Measurements from ENCODE around the gene CDC7. TPM values are rescaled to one million over a fixed set of nuclear protein-coding genes. Genes with fewer than 3 reads are reported as not detected.

The CDC7 gene
- total and polyA plus RNA-seq, 2 experiments from 2014 or later = 4.7 to 5.4 TPM

GRCh38 chr1:91533361-91534024, 32.8 kb downstream of the CDC7 start:
- Histone ChIP-seq H3K36me3 (no peaks in the 10 kb centered on the region), H3K27ac (no peak overlapping the region), H3K9me3 (ENCODE audit: low read depth) (no peaks in the 10 kb centered on the region), H3K4me3 (no peak overlapping the region), H3K27me3 (no peaks in the 10 kb centered on the region), H3K4me1 (ENCODE audit: low read depth) (no peaks in the 10 kb centered on the region)
- TF ChIP-seq CTCF (IDR thresholded peaks at IDR 0.05; ENCODE audit: low read depth, low read length) = no peak
- DNase-seq (ENCODE audit: low read depth in 1 of 2, low spot score in 1 of 2) = no peak

GRCh38 chr1:91535441-91535840, 34.8 kb downstream of the CDC7 start:
- no peaks in the 10 kb centered on the region for H3K27me3 ChIP-seq
- no peak for TF ChIP-seq CTCF (IDR thresholded peaks at IDR 0.05; ENCODE audit: low read depth, low read length)
- DNase-seq (ENCODE audit: low read depth in 1 of 2, low spot score in 1 of 2) = no peak
- H3K27ac ChIP-seq = no peak overlapping the region
- no peaks in the 10 kb centered on the region for H3K4me1 ChIP-seq (ENCODE audit: low read depth)
- no peaks in the 10 kb centered on the region for H3K9me3 ChIP-seq (ENCODE audit: low read depth)
- no peaks in the 10 kb centered on the region for H3K36me3 ChIP-seq
- H3K4me3 ChIP-seq = no peak overlapping the region

DNA sequence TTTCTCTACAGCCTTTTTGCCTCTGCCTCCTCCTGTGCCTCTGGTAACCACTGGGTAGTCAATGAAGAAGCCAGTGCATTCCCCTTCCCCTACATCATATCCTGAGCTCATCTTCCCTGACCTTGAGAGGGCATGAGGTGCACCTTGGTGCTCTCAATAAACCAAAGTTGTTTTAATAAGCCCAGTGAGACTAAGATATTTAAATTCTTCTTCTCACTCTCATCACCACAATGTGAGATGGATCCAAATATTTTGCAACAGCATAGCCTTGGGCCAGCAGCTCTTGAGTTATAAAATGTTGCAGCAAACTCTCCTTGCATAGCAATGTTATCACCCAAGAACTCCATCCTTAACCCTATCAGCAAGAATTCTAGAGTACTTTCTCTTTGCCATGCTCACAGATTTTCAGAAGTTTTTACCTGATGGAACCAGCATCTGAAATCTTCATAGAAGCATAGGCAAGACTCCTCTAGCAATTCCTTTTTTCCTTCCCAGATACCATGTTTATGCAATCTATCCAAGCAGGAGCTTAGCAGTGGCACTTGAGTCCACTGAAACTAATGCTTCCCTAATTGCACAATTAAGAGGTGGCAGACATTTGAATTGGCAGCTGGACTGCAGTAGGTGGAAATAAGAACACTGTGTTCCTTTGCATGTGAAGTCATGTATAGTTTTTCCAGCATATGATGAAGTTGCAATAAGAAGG, 36.8 kb downstream of the CDC7 start:
- peak; percentile 19 to 80 for DNase-seq (ENCODE audit: low read depth in 1 of 2, low spot score in 1 of 2)
- no peak for TF ChIP-seq CTCF (IDR thresholded peaks at IDR 0.05; ENCODE audit: low read depth, low read length)

DNA sequence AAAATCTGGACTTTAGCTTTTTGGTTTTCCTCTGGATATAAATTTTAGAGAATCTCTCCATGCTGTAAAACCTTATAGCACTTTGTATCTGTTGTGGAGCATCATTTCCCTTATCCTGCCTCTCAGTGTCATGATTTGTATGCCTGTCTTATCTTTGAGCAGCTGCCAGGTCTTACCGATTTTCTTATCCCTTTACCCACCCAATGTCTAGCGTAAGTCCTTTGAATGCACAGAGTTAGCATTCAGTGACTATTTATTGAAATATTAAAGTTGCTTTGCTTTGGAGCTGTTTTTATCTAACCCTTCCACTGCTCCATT, 37.3 kb downstream of the CDC7 start:
- Histone ChIP-seq H3K4me3 (no peak overlapping the region), H3K36me3 (no peaks in the 10 kb centered on the region), H3K27me3 (no peaks in the 10 kb centered on the region), H3K27ac (no peak overlapping the region), H3K4me1 (ENCODE audit: low read depth) (no peaks in the 10 kb centered on the region), H3K9me3 (ENCODE audit: low read depth) (no peaks in the 10 kb centered on the region)
- DNase-seq (ENCODE audit: low read depth in 1 of 2, low spot score in 1 of 2) = no peak
- no peak for TF ChIP-seq CTCF (IDR thresholded peaks at IDR 0.05; ENCODE audit: low read depth, low read length)

More for the DNA sequence above, 36.8 kb downstream of the CDC7 start:
- Histone ChIP-seq H3K36me3 (no peaks in the 10 kb centered on the region), H3K27ac (no peak overlapping the region), H3K4me1 (ENCODE audit: low read depth) (no peaks in the 10 kb centered on the region), H3K9me3 (ENCODE audit: low read depth) (no peaks in the 10 kb centered on the region), H3K27me3 (no peaks in the 10 kb centered on the region), H3K4me3 (no peak overlapping the region)

GRCh38 chr1:91540910-91541309, 40.3 kb downstream of the CDC7 start:
- DNase-seq (ENCODE audit: low read depth in 1 of 2, low spot score in 1 of 2) = no peak
- Histone ChIP-seq H3K36me3 (no peaks in the 10 kb centered on the region), H3K4me3 (no peak overlapping the region), H3K27me3 (no peaks in the 10 kb centered on the region), H3K27ac (no peak overlapping the region), H3K9me3 (ENCODE audit: low read depth) (no peaks in the 10 kb centered on the region), H3K4me1 (ENCODE audit: low read depth) (no peaks in the 10 kb centered on the region)
- TF ChIP-seq CTCF (IDR thresholded peaks at IDR 0.05; ENCODE audit: low read depth, low read length) = no peak

Data from cardiac muscle cell (in vitro differentiated cells and primary cell).